HG03175 (cell line): ENCODE results near the gene GNG14.
"Not testable (repeated sequence)": the region's sequence is repeated elsewhere in the genome, so short reads cannot be mapped to it uniquely, and the experiment has no call there.

ENCODE experiments used
- ATAC-seq: cut with Tn5 transposase; IDR thresholded peaks from one replicate; pipeline ENCODE4 v1.9.1; 2021; ENCODE audit warnings: mild to moderate bottlenecking, moderate library complexity; ENCODE audit not compliant: unreplicated experiment

Gene GNG14

DNA sequence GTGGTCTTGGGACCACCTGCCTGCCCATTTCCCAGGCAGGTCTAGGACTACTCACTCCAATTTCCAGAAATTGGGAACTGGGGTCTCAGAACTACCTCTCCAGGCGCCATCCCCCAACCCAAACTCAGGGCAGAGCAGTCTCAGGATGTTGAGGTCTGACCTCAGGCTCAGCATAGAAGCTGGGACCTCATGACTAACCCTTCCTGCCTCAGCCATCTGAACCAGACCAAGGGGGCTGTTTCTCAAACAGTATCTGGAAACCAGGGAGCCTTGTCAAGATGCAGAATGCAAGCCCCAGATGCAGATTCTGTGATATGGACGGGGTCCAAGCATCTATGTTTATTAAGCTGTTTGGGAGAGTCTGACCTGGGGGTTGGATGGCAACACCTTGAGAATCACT, 7.3 kb downstream of the GNG14 start:
- ATAC-seq = no peak

DNA sequence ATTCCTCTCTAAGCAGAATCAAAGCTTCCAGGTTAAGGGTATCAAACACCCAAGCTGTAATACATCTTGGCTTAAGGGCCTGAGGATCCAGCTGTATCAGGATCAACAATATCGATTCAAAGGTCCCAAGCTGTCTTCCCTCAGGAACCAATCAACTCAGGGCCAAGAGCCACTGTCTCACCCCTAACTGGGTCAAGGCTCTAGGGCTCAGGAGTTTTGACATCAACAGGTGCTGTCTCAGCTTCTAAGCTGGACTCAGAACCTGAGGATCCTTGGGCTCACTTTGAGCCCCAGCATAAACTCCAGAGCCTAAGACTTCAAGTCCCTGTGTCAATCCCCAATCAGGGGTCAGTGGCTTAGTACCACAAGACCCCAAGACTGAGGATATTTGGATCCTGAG, 7.7 kb downstream of the GNG14 start:
- ATAC-seq = peak; percentile 4

DNA sequence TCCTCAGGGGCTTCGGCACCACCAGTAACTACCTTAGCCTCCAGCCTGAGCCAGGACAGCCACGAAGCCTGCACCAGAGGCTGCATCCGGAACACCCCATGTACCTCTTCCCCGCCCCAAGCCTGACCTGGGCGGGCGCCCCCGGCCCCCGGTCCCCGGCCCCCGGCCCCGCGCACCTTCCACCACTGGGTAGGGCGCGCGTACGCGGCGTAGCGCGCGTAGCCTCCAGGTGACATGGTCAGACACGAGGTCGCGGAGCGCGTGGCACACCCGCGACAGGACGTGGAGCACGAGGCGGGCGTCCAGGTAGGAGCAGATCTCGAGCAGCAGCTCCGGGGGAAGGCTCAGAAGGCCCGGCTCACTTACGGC, 8.2 kb downstream of the GNG14 start:
- peak; percentile 20 for ATAC-seq

DNA sequence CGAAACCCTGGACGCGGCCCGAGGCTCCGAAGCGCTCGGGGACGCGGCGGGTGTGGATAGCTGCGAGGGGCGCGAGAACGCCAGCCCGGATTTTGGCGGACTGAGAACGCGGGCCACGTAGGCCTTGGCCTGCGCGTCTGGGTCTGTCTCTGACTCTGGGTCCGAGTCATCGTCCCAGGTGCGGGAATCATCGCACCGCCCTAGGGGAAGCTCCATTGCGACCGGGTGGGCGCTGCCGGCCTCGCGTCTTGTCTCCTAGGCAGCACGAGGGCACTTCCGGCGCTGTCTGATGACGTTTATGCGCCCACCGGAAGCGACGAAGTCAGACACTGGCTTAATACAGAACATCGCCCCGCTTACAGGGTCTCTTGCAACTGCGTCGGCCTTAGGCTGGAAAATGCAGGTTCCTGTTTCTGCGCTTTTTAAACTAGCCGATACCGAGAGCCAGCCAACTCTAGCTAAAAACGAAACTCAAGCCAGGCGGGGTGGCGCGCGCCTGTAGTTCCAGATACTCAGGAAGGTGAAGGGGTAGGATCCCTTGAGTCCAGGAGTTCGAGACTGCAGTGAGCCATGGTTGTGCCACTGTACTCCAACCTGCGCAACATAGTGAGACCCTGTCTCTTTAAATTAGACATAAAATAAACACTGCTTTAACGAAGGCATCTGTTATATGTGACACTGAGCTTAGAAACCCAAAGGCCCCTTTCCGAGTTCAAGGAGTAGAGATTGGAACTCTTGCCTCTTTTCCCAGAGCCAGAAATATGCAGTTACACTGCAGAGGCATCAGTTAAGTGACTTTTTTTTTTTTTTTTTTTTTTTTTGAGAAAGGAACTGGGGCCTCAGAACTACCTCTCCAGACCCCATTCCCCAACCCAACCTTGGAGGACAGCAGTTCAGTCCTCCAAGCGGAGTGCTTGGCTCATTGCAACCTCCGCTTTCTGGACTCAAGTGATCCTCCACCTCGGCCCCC, 8.9 kb downstream of the GNG14 start, which contains the start of gene FBXW9:
TSS of gene FBXW9 (minus strand) at position 266 of the 970 bp plus-strand sequence. CDS start at position 216, 50 bp downstream.
- peak; percentile 76 for ATAC-seq

DNA sequence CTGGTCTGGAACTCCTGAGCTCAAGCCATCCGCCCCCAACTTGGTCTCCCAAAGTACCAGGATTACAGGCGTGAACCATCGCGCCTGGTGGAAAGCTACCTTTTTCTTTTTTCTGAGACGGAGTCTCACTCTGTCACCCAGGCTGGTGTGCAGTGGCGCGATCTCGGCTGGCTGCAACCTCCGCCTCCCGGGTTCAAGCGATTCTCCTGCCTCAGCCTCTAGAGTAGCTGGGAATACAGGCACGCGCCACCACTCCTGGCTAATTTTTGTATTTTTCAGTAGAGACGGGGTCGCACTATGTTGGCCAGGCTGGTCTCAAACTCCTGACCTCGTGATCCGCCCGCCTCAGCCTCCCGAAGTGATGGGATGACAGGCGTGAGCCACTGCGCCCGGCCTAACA, 9.6 kb downstream of the GNG14 start:
- ATAC-seq = not testable (repeated sequence)

- ATAC-seq = no peak
Measured at GRCh38 chr19:12698138-12698537, 10.3 kb downstream of the GNG14 start.

DNA sequence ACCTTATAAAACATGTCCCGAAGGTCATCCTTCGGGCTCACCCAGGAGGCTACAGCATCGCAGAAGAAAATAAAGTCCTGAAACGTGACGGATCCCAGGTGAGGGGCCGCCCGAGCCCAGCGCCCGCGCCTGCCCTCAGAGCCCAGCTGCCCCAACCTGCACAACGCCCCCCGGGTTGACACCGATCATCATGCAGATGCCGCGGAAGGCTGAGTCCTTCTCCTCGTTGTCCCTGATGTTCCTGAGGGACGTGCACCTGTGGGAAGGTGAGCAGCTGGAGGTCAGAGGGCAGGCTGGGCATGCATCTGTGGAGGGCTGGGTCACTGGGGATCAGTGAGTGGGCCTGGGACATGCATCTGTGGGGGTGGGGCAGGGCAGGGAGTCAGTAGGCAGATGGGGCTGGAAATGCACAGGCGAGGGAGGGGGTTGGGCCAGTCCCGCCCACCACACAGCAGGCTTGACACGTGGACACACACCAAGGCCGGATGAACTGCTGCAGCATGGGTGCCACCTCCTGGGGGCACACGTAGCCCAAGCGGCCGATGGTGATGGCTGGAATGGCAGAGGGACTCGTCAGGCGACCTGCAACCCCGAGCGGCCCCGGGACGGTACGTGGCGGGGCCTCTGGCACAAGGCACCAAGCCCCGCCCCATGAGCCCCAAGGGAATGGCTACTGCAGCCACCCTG, 13.9 kb downstream of the GNG14 start:
- ATAC-seq = no peak

- no peak for ATAC-seq
Measured at GRCh38 chr19:12703046-12703445, 15.2 kb downstream of the GNG14 start.

DNA sequence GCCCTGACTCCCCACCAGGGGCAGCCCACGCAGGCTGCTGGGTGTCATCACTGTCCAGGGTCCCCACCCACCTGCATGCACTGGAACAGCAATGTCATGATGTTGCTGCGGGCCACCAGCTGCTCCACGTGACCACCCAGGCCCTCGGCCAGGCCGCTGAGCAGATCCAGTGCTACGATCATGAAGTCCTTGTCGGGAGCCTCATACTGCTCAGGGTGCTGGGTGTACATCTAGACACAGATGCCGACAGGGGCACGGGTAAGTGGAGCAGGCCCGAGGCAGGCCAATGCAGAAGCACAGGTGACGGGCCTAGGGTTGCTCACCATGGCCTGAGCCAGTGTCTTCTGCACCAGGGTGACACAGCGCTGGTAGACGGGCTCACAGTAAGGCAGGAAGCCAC, 17.4 kb downstream of the GNG14 start:
- no peak for ATAC-seq

DNA sequence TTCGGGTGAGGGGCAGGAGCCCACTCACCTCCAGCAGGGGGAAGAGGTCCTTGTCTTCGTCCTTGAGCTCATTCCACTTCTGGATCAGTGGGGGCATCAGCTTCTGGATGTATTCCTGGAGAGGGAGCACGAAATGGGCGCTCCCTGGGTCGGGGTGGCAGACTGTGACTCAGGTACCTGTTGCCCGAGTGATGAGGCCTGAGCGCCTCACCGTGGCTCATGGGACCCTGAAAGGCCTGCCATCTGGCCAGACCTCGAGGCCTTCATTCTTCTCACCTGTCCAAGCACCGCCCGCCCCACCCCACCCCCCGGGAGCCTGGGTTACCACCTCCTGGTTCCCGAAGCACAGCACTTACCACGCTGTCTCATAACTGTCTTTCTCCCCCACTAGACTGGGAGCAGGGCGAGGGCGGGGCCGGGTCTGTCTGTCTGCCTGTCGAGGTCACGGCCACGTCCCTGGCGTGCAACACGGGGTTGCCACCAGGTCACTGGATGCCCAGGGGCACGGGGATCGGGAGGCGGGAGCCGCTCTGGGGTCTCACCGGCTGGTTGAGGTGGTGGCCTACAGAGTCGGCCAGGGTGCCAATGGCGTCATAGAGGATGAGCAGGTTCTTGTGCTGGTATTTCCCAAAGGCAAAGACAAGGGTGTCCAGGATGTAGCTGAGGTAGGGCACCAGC, 18.0 kb downstream of the GNG14 start:
- no peak for ATAC-seq

DNA sequence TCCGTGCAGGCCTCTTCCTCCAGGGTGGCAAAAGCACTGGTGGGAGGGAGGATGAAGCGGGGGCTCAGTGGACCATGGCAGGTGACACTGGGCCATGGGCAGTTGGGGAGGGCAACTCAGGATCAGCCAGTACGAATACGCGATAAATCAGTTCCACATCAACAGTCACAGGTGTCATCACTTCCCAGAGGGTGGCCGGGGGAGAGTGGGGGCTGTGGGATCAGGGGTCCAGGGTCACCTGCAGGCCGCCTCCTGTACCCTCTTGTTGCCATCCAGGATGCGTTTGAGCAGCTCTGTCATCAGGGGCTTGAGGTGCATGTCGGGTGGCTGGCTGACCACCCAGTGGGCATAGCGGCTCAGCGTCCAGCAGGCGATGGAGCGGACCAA, 18.5 kb downstream of the GNG14 start:
- ATAC-seq = no peak

- no peak for ATAC-seq
Measured at GRCh38 chr19:12708641-12709040, 20.8 kb downstream of the GNG14 start.

DNA sequence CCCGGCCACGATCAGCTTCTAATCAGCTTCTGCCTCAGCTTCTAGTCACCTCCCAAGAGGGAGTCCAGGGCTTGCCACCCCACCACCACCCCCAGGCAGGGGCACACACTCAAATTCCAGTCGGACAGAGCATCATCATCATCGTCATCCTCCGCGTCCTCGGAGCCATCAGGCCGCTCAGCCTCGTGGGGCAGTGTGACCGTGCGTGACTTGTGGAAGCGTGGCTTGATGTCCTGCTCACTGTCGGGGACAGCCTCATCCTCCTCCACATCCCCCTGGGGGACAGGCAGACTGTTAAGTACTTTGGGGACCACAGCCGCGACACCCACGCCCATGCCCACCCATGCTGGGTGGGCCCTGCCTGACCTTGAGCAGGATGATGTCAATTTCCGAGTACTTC, 23.4 kb downstream of the GNG14 start:
- no peak for ATAC-seq

GRCh38 chr19:12712077-12712476, 24.3 kb downstream of the GNG14 start:
- ATAC-seq = not testable (repeated sequence)

GRCh38 chr19:12713304-12713703, 25.5 kb downstream of the GNG14 start:
- not testable (repeated sequence) for ATAC-seq

DNA sequence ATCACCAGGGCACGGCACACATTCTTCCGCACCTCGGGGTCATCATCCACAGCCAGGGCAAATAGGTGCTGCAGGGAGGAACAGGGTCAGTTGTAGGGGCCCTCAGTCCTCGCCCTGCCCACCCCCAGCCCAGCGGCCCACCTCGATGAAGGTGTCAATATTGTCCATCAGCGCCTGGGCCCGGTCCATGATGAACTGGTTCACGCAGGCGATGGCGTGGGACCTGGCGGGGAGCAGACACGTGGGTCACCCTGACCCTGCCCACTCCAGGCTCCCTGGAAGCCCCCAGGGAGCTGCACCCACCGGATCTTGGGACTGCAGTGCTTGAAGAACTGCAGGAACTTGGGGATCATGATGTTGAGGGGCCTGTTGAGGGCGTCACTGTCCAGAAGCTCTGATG, 27.3 kb downstream of the GNG14 start:
- no peak for ATAC-seq

GRCh38 chr19:12715929-12716328, 28.1 kb downstream of the GNG14 start:
- no peak for ATAC-seq

GRCh38 chr19:12720296-12720695, 32.5 kb downstream of the GNG14 start:
- no peak for ATAC-seq

GRCh38 chr19:12720851-12721655, 33.3 kb downstream of the GNG14 start:
- ATAC-seq = no peak

- peak; percentile 29 for ATAC-seq
Measured at GRCh38 chr19:12721656-12722565, 34.1 kb downstream of the GNG14 start.
